H1 (cell line): Measurements from ENCODE around the gene SPPL2A. TPM values are rescaled to one million over a fixed set of nuclear protein-coding genes. Genes with fewer than 3 reads are reported as not detected.

Source experiments
- CTCF ChIA-PET: fragments of 300-600 bp; sonication (Branson Sonifier 250); formaldehyde crosslinking; loops from one replicate; lab custom pipeline; 2021; ENCODE audit not compliant: partially characterized antibody; lab: Charles Lee
- POLR2A ChIA-PET: fragments of 300-600 bp; sonication (Branson Sonifier 250); formaldehyde crosslinking; loops from one replicate; lab custom pipeline; 2021; ENCODE audit warnings: inconsistent platforms; ENCODE audit not compliant: partially characterized antibody; lab: Charles Lee
- DNase-seq, 2 experiments: peaks; one replicate each; pipeline versions ENCODE4 v3.0.0 to v3.0.0-alpha.2; 2010 to 2022; ENCODE audit warnings: low spot score in 2 of 2, low read depth in 1 of 2, mixed read lengths in 1 of 2
- FAIRE-seq: peaks from 2 replicates; lab custom pipeline; 2011; peaks lifted over from hg19 to GRCh38; lab: Jason Lieb, UNC
- H2AFZ ChIP-seq: 2 replicates; pipeline ENCODE4 v1.8.1; 2012; ENCODE audit warnings: low read length, inconsistent platforms
- H2AK5ac ChIP-seq: 2 replicates; pipeline ENCODE4 v1.6.1; 2013; ENCODE audit warnings: low read depth, low read length
- H2BK120ac ChIP-seq: replicated peaks from 2 replicates; pipeline ENCODE3; 2013; ENCODE audit warnings: low read depth, low read length, inconsistent platforms
- H2BK12ac ChIP-seq: 2 replicates; pipeline ENCODE4 v1.6.1; 2013; ENCODE audit warnings: low read depth, low read length
- H2BK15ac ChIP-seq: 2 replicates; pipeline ENCODE4 v1.6.1; 2013; ENCODE audit warnings: low read length
- H2BK20ac ChIP-seq: 2 replicates; pipeline ENCODE4 v1.6.1; 2013; ENCODE audit warnings: low read length
- H2BK5ac ChIP-seq: 2 replicates; pipeline ENCODE4 v1.6.1; 2013; ENCODE audit warnings: low read depth, low read length
- H3K14ac ChIP-seq: 2 replicates; pipeline ENCODE4 v1.6.1; 2013; ENCODE audit warnings: inconsistent platforms; ENCODE audit not compliant: insufficient read length
- H3K18ac ChIP-seq: 2 replicates; pipeline ENCODE4 v1.6.1; 2013; ENCODE audit warnings: low read length; ENCODE audit errors: extremely low read depth
- H3K23ac ChIP-seq: 2 replicates; pipeline ENCODE4 v1.6.1; 2013; ENCODE audit warnings: inconsistent platforms; ENCODE audit not compliant: insufficient read length
- H3K23me2 ChIP-seq: 2 replicates; pipeline ENCODE4 v1.6.1; 2013; ENCODE audit warnings: low read depth, low read length
- H3K27ac ChIP-seq: 2 replicates; pipeline ENCODE4 v1.6.1; 2011; ENCODE audit warnings: low read depth, low read length, inconsistent platforms
- H3K27me3 ChIP-seq, 4 experiments: replicated peaks in 1 of 4; 1 replicate in 1 of 4; 2 replicates in 3 of 4; pipeline versions ENCODE4 v1.6.1 to v1.8.1; 2011 to 2013; ENCODE audit warnings: low read length in 3 of 4, mild to moderate bottlenecking in 3 of 4, inconsistent platforms in 2 of 4, mixed read lengths in 2 of 4, moderate library complexity in 1 of 4; ENCODE audit not compliant: control insufficient read depth in 3 of 4, insufficient read depth in 3 of 4; ENCODE audit errors: extremely low read depth in 1 of 4
- H3K36me3 ChIP-seq, 4 experiments: 2 replicates each; pipeline versions ENCODE4 v1.6.1 to v1.8.1; 2011 to 2013; ENCODE audit warnings: mild to moderate bottlenecking in 4 of 4, low read length in 3 of 4, moderate library complexity in 2 of 4, control low read depth in 1 of 4, inconsistent platforms in 1 of 4; ENCODE audit not compliant: insufficient read depth in 4 of 4, control insufficient read depth in 2 of 4
- H3K4ac ChIP-seq: replicated peaks from 2 replicates; pipeline ENCODE3; 2013; ENCODE audit warnings: low read length, low read depth, mixed read lengths, inconsistent platforms; ENCODE audit not compliant: insufficient read length
- H3K4me1 ChIP-seq, 4 experiments: replicated peaks in 1 of 4; 1 replicate in 1 of 4; 2 replicates in 3 of 4; pipeline versions ENCODE4 v1.6.1 to v1.8.1; 2011 to 2013; ENCODE audit warnings: low read length in 3 of 4, inconsistent platforms in 2 of 4, mixed read lengths in 1 of 4; ENCODE audit not compliant: insufficient read depth in 4 of 4, control insufficient read depth in 3 of 4
- H3K4me2 ChIP-seq, 2 experiments: 2 replicates each; pipeline versions ENCODE4 v1.6.1 to v1.8.1; 2011 to 2013; ENCODE audit warnings: low read depth in 2 of 2, low read length in 2 of 2, control low read depth in 1 of 2, inconsistent platforms in 1 of 2, mild to moderate bottlenecking in 1 of 2; ENCODE audit not compliant: insufficient read depth in 1 of 2
- H3K4me3 ChIP-seq, 4 experiments: fragments of 200-600, 300-600 bp in 1 of 4; sonication (generic), shearing (Covaris generic), sonication (Bioruptor Twin) in 1 of 4; 2 replicates each; pipeline versions ENCODE4 v1.5.1 to v1.8.1; 2011 to 2016; ENCODE audit warnings: low read length in 4 of 4, low read depth in 3 of 4, control low read depth in 2 of 4, inconsistent platforms in 2 of 4, mild to moderate bottlenecking in 2 of 4, mixed read lengths in 1 of 4, moderate library complexity in 1 of 4; ENCODE audit not compliant: insufficient read depth in 2 of 4; ENCODE audit errors: extremely low read depth in 1 of 4
- H3K56ac ChIP-seq: replicated peaks from 2 replicates; pipeline ENCODE3; 2013; ENCODE audit warnings: low read depth, mild to moderate bottlenecking, mixed read lengths, low read length, inconsistent platforms; ENCODE audit not compliant: insufficient read length
- H3K79me1 ChIP-seq: 2 replicates; pipeline ENCODE4 v1.6.1; 2013; ENCODE audit warnings: low read depth, low read length, control low read depth
- H3K79me2 ChIP-seq, 2 experiments: 2 replicates each; pipeline versions ENCODE4 v1.6.1 to v1.8.1; 2012 to 2013; ENCODE audit warnings: low read length in 2 of 2, mild to moderate bottlenecking in 2 of 2, inconsistent platforms in 1 of 2; ENCODE audit not compliant: insufficient read depth in 2 of 2, control insufficient read depth in 1 of 2
- H3K9ac ChIP-seq, 4 experiments: replicated peaks in 1 of 4; 1 replicate in 1 of 4; 2 replicates in 3 of 4; pipeline versions ENCODE4 v1.6.1 to v1.8.1; 2011 to 2013; ENCODE audit warnings: low read depth in 3 of 4, low read length in 3 of 4, control low read depth in 2 of 4, mild to moderate bottlenecking in 2 of 4, moderate library complexity in 2 of 4, inconsistent platforms in 1 of 4; ENCODE audit errors: extremely low read depth in 1 of 4
- H3K9me3 ChIP-seq, 2 experiments: 2 replicates each; pipeline versions ENCODE4 v1.6.1 to v1.8.1; 2012 to 2013; ENCODE audit warnings: mild to moderate bottlenecking in 2 of 2, moderate library complexity in 2 of 2, control low read depth in 1 of 2, inconsistent platforms in 1 of 2, low read depth in 1 of 2, low read length in 1 of 2, mixed read lengths in 1 of 2; ENCODE audit not compliant: insufficient read depth in 2 of 2
- H4K20me1 ChIP-seq, 2 experiments: replicated peaks in 1 of 2; 2 replicates each; pipeline versions ENCODE3 to v1.8.1; 2011 to 2013; ENCODE audit warnings: inconsistent platforms in 2 of 2, low read length in 2 of 2, mild to moderate bottlenecking in 1 of 2; ENCODE audit not compliant: insufficient read depth in 2 of 2, control insufficient read depth in 1 of 2
- H4K5ac ChIP-seq: 2 replicates; pipeline ENCODE4 v1.6.1; 2013; ENCODE audit warnings: low read length, low read depth, mixed read lengths, inconsistent platforms; ENCODE audit not compliant: insufficient read length
- H4K8ac ChIP-seq: 2 replicates; pipeline ENCODE4 v1.8.0; 2013; ENCODE audit warnings: mild to moderate bottlenecking, moderate library complexity, low read length, inconsistent platforms; ENCODE audit not compliant: insufficient read depth; ENCODE audit errors: extremely low read depth
- H4K91ac ChIP-seq: replicated peaks from 2 replicates; pipeline ENCODE3; 2013; ENCODE audit warnings: low read length, mixed read lengths, inconsistent platforms; ENCODE audit not compliant: insufficient read length
- BRCA1 ChIP-seq: IDR thresholded peaks from 2 replicates; pipeline ENCODE4 v1.6.1; 2012; ENCODE audit warnings: low read depth, low read length, improper control_type of control experiment
- GTF2F1 ChIP-seq: IDR thresholded peaks from 2 replicates; pipeline ENCODE4 v1.6.1; 2012; ENCODE audit warnings: low read depth, low read length, improper control_type of control experiment, borderline replicate concordance
- HDAC2 ChIP-seq, 2 experiments: fragments of 300-600 bp in 1 of 2; sonication (generic) in 1 of 2; IDR thresholded peaks; 2 replicates each; pipeline ENCODE4 v1.6.1; 2011 to 2012; ENCODE audit warnings: low read depth in 2 of 2, low read length in 2 of 2, mild to moderate bottlenecking in 2 of 2, moderate library complexity in 2 of 2, borderline replicate concordance in 1 of 2, inconsistent platforms in 1 of 2
- MAFK ChIP-seq: IDR thresholded peaks from 2 replicates; pipeline ENCODE4 v1.6.1; 2012; ENCODE audit warnings: low read depth, mild to moderate bottlenecking, improper control_type of control experiment, low read length
- NANOG ChIP-seq: IDR thresholded peaks from 2 replicates; pipeline ENCODE4 v1.6.1; 2011; ENCODE audit warnings: low read length, low read depth, mild to moderate bottlenecking, inconsistent platforms; ENCODE audit not compliant: insufficient read depth, poor library complexity, severe bottlenecking
- RNF2 ChIP-seq: fragments of 200-900, 300-1000 bp; sonication (generic); IDR thresholded peaks from 2 replicates; pipeline ENCODE4 v1.7.1; 2016; ENCODE audit warnings: borderline replicate concordance, low read depth, mild to moderate bottlenecking, antibody characterized with exemption, low read length; ENCODE audit not compliant: poor library complexity, severe bottlenecking; ENCODE audit errors: missing control alignments
- RXRA ChIP-seq: IDR thresholded peaks from 2 replicates; pipeline ENCODE4 v1.6.1; 2011; ENCODE audit warnings: low read depth, mild to moderate bottlenecking, low read length, moderate library complexity; ENCODE audit not compliant: insufficient read depth
- SIN3A ChIP-seq, 2 experiments: IDR thresholded peaks in 1 of 2; conservative IDR thresholded peaks in 1 of 2; 2 replicates each; pipeline ENCODE4 v1.6.1; 2011 to 2012; ENCODE audit warnings: low read length in 2 of 2, improper control_type of control experiment in 1 of 2, low read depth in 1 of 2, mild to moderate bottlenecking in 1 of 2
- SIX5 ChIP-seq: IDR thresholded peaks from 2 replicates; pipeline ENCODE4 v1.6.1; 2011; ENCODE audit warnings: mild to moderate bottlenecking, low read depth, low read length
- SRF ChIP-seq: IDR thresholded peaks from 2 replicates; pipeline ENCODE4 v1.6.1; 2011; ENCODE audit warnings: mild to moderate bottlenecking, low read depth, low read length, moderate library complexity
- TCF12 ChIP-seq: IDR thresholded peaks from 2 replicates; pipeline ENCODE4 v1.6.1; 2011; ENCODE audit warnings: low read depth, mild to moderate bottlenecking, low read length
- YY1 ChIP-seq: IDR thresholded peaks from 2 replicates; pipeline ENCODE4 v1.6.1; 2011; ENCODE audit warnings: low read depth, mild to moderate bottlenecking, low read length
- WGBS, 2 experiments: shearing (Covaris generic) in 1 of 2; methylation state at CpG; one replicate each; pipeline versions ENCODE4 v1.1.6 to v1.1.7; 2013 to 2015; ENCODE audit warnings: low lambda C conversion rate in 2 of 2, mixed read lengths in 2 of 2, inconsistent platforms in 1 of 2, low coverage in 1 of 2, missing lambda C conversion rate in 1 of 2; ENCODE audit not compliant: insufficient replicate concordance in 2 of 2, insufficient coverage in 1 of 2, insufficient read length in 1 of 2; ENCODE audit errors: extremely low coverage in 1 of 2, missing lambda C conversion rate in 1 of 2; 5-methylcytosine and 5-hydroxymethylcytosine counted together
- polyA plus RNA-seq, 7 experiments: library from polyadenylated mRNA; depleted of rRNA in 3 of 7; stranded (reverse) in 5 of 7; unstranded in 2 of 7; fragments of >200 nt in 5 of 7; fragments of 200-250 nt in 2 of 7; gene quantifications; 1 replicate in 5 of 7; 2 replicates in 1 of 7; 4 replicates in 1 of 7; pipeline versions ENCODE4 v1.2.1 to v1.2.3, GENCODE V29; 2011 to 2013; ENCODE audit warnings: missing spikeins in 2 of 7, mixed read lengths in 2 of 7
- total RNA-seq: library from RNA; stranded (reverse); fragmentation: NEBNext Ultra II Directional; extraction: Animal tissue kit (Norgen Biotek cat#: 25700); gene quantifications from 2 replicates; pipeline ENCODE4 v1.2.1, GENCODE V29; 2021
- TF ChIP-seq, protein P1 (sequence below): IDR thresholded peaks from 2 replicates; pipeline ENCODE4 v1.6.1; 2011; ENCODE audit warnings: low read depth, mild to moderate bottlenecking, low read length; ENCODE audit not compliant: insufficient read depth

The SPPL2A gene
- total and polyA plus RNA-seq, 2 of the 8 experiments (the other 6 are each of a cell fraction or from before 2014, with no cell fraction given), result 15.6 to 52.9 TPM

- Histone ChIP-seq H2AK5ac (no peak overlapping the region), H3K18ac (no peak overlapping the region), H4K20me1 (no peaks in the 10 kb centered on the region), H3K9ac (no peak overlapping the region), H3K56ac (no peak overlapping the region), H3K27me3 (no peaks in the 10 kb centered on the region), H3K4ac (no peak overlapping the region), H3K23me2 (no peaks in the 10 kb centered on the region), H3K79me1 (no peaks in the 10 kb centered on the region), H4K91ac (no peak overlapping the region), H3K27ac (no peak overlapping the region), H3K36me3 (no peaks in the 10 kb centered on the region), H3K4me1 (no peaks in the 10 kb centered on the region), H2BK20ac (no peak overlapping the region), H2BK5ac (no peak overlapping the region), H3K9me3 (no peaks in the 10 kb centered on the region), H2BK12ac (no peak overlapping the region), H2BK15ac (no peak overlapping the region), H3K4me2 (no peak overlapping the region), H3K79me2 (no peaks in the 10 kb centered on the region), H3K4me3 (no peak overlapping the region), H4K5ac (no peak overlapping the region), H2BK120ac (no peak overlapping the region), H2AFZ (no peak overlapping the region), H3K14ac (no peak overlapping the region), H3K23ac (no peak overlapping the region), H4K8ac (no peak overlapping the region)
- ChIA-PET CTCF (interaction anchor here (0.5 to 1.1 kb wide), 3 partner anchors 15 to 50 kb away, joined by 3 to 4 read pairs (median 3); no protein-coding TSS in a partner anchor), POLR2A (no interaction called here)
- DNase-seq, result no peak
- 85% methylated on average over 2 of the region's 2 CpGs; no CpG with 5 or more reads in 1 of the 2 experiments for WGBS, 2 experiments
- no peak for FAIRE-seq
- no peak for TF ChIP-seq RNF2
- TF ChIP-seq RXRA, result no peak
- no peak for TF ChIP-seq TCF12
- no peak for TF ChIP-seq NANOG
- TF ChIP-seq, protein P1, sequence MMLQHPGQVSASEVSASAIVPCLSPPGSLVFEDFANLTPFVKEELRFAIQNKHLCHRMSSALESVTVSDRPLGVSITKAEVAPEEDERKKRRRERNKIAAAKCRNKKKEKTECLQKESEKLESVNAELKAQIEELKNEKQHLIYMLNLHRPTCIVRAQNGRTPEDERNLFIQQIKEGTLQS, result no peak
- no peak for TF ChIP-seq MAFK
- no peak for TF ChIP-seq GTF2F1
- TF ChIP-seq SRF, result no peak
- TF ChIP-seq BRCA1, result no peak
- TF ChIP-seq YY1, result no peak
- no peak for TF ChIP-seq SIX5
- no peak for TF ChIP-seq HDAC2 (IDR thresholded peaks at IDR 0.05; ENCODE audit: borderline replicate concordance in 1 of 2, low read depth in 2 of 2, low read length in 2 of 2)
- no peak for TF ChIP-seq SIN3A (conservative IDR thresholded peaks at IDR 0.05 in 1 of 2, IDR thresholded peaks at IDR 0.05 in 1 of 2; ENCODE audit: low read depth in 1 of 2, low read length in 2 of 2)
Measured at GRCh38 chr15:50774450-50774849, 8.9 kb upstream of the SPPL2A start.
